HG02884 (cell line): ENCODE results near the gene HSPA4L.
A peak's percentile ranks its signal among the peaks of the same experiment; 100 is the strongest.

Source experiments
- ATAC-seq: cut with Tn5 transposase; IDR thresholded peaks from one replicate; pipeline ENCODE4 v1.9.1; 2021; ENCODE audit warnings: mild to moderate bottlenecking, moderate library complexity; ENCODE audit not compliant: unreplicated experiment

Gene HSPA4L

GRCh38 chr4:127856813-127857447 is 74.8 kb downstream of the HSPA4L start:
- peak; percentile 83 for ATAC-seq

- no peak for ATAC-seq
These were observed 75.5 kb downstream of the HSPA4L start for GRCh38 chr4:127857641-127858040.

GRCh38 chr4:127868196-127868595 is 86.1 kb downstream of the HSPA4L start:
- no peak for ATAC-seq

- ATAC-seq: no peak
These were observed 88.2 kb downstream of the HSPA4L start for GRCh38 chr4:127870281-127870680.

- ATAC-seq: no peak
These were observed 88.6 kb downstream of the HSPA4L start for GRCh38 chr4:127870688-127871087.

DNA sequence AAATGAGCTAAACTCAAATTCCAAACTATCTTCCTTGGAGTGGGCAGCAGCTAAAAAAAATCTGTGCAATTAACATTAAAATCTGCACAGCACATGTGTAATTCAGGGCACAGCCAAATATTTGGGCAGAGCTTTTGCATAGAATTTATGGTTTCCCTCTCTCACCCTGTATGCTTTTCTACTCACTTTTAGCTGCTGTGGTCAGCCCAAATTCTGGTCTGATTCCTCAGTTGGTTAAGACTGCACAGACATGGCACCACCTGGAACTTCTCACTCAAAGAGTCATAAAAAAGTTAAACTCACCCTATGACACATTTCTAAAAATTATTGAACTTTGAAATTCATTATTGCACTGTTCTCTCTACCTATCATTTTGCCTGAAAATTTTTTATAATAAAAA is 93.7 kb downstream of the HSPA4L start:
- ATAC-seq: no peak

DNA sequence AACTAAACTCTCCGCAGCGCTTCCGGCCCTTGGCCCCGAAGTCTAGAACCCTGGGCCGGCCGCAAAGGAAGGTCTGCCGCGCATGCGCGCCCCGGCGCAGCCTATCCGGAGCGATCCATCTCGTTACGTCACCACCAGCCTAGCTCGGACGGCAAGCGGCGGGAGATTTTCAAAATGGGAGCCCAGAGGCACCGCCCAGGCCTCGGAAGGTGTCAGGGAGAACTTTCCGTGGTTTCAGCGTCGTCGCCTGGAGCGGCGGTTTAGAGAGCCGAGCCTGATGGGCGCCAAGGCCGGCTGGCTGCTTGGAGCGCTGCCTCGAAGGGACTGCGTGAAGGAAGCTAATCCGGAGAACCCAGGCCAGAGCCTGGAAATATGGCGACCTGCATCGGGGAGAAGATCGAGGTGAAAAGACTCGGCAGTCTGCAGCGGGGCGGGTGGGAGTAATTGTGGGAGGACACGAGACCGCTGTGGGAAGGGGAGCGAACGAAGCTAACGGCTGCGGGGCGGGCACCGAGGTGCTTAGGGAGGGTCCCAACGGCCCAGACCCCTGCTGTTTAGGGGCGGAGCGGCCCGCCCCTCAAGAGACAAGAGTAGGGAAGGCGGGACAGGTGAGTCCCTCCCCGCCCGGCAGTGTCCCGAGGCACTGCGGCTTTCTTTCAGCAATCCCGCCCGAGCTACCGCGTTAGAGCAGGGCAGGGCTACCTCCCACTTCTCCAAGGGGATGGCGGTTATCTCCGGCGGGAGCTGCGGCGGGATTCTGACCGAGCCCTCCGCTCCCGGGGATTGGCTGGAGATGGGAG is 98.8 kb downstream of the HSPA4L start, which contains the start of gene PLK4:
PLK4 (plus strand) TSS at position 131 of the 800 bp plus-strand sequence; CDS start at position 373, 242 bp downstream.
- peak; percentile 91 for ATAC-seq

- ATAC-seq: peak; percentile 38
These were observed 99.4 kb downstream of the HSPA4L start for GRCh38 chr4:127881563-127881864.

- ATAC-seq: no peak
These were observed 106.4 kb downstream of the HSPA4L start for GRCh38 chr4:127888559-127888958.

DNA sequence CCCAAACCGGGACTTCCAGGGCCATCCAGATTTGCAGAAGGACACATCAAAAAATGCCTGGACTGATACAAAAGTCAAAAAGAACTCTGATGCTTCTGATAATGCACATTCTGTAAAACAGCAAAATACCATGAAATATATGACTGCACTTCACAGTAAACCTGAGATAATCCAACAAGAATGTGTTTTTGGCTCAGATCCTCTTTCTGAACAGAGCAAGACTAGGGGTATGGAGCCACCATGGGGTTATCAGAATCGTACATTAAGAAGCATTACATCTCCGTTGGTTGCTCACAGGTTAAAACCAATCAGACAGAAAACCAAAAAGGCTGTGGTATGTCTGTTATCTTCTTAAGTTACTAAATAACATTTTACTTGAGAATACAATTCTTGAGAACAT is 107.8 kb downstream of the HSPA4L start:
- no peak for ATAC-seq
